HepG2 (cell line): Measurements from ENCODE around the gene ZIM2. TPM values are rescaled to one million over a fixed set of nuclear protein-coding genes. Genes with fewer than 3 reads are reported as not detected.
A peak's percentile ranks its signal among the peaks of the same experiment; 100 is the strongest.

ENCODE experiments used
- ATAC-seq: fragments of 200-7000 bp; cut with Tn5 transposase; 3 replicates; pipeline ENCODE4 v1.9.1; 2020; ENCODE audit warnings: mild to moderate bottlenecking, moderate library complexity
- BruUV-seq: library from RNA; stranded (reverse); fragments of 400-500 nt; replicated peaks from 2 replicates; lab custom pipeline; 2021; lab: Mats Ljungman, UMichigan
- CTCF ChIA-PET: fragments of 300-600 bp; formaldehyde crosslinking; extraction: SDS; loops from one replicate; lab custom pipeline; 2021; ENCODE audit warnings: low total read pairs, inconsistent platforms, low intra/inter-chr PET ratio; lab: Yijun Ruan, JAX
- POLR2A ChIA-PET: fragments of 350-600 bp; sonication (Branson Sonifier 250); formaldehyde crosslinking; loops from one replicate; lab custom pipeline; 2020; ENCODE audit warnings: antibody characterized with exemption, inconsistent platforms; lab: Yijun Ruan, JAX
- DNase-seq: peaks from one replicate; pipeline ENCODE4 v3.0.0-alpha.2; 2015; ENCODE audit warnings: low spot score
- FAIRE-seq: peaks from 3 replicates; lab custom pipeline; 2011; peaks lifted over from hg19 to GRCh38; lab: Jason Lieb, UNC
- H2AFZ ChIP-seq: one replicate; pipeline ENCODE4 v1.6.1; 2011; ENCODE audit warnings: low read length, inconsistent platforms
- H3K27ac ChIP-seq: fragments of 300-600 bp; 3 replicates; pipeline ENCODE4 v1.8.0; 2011; ENCODE audit warnings: mixed run types, mild to moderate bottlenecking, mixed read lengths, low read length, inconsistent platforms; ENCODE audit not compliant: insufficient read depth; ENCODE audit errors: extremely low read length
- H3K27me3 ChIP-seq, 2 experiments: fragments of 200-600 bp in 1 of 2; 2 replicates in 1 of 2; 3 replicates in 1 of 2; pipeline versions ENCODE4 v1.6.0 to v1.8.0; 2011; ENCODE audit warnings: low read length in 2 of 2, mild to moderate bottlenecking in 2 of 2, moderate library complexity in 2 of 2, inconsistent platforms in 1 of 2; ENCODE audit not compliant: insufficient read depth in 2 of 2, control insufficient read depth in 1 of 2
- H3K36me3 ChIP-seq, 2 experiments: fragments of 200-600 bp in 1 of 2; replicated peaks in 1 of 2; 2 replicates in 1 of 2; 3 replicates in 1 of 2; pipeline versions ENCODE4 v1.5.1 to v1.8.0; 2011; ENCODE audit warnings: low read length in 2 of 2, inconsistent platforms in 1 of 2; ENCODE audit not compliant: insufficient read depth in 2 of 2, control insufficient read depth in 1 of 2
- H3K4me1 ChIP-seq: 2 replicates; pipeline ENCODE4 v1.5.1; 2012; ENCODE audit warnings: low read length, inconsistent platforms; ENCODE audit not compliant: insufficient read depth
- H3K4me2 ChIP-seq: 2 replicates; pipeline ENCODE4 v1.6.0; 2011; ENCODE audit warnings: low read depth, low read length, inconsistent platforms
- H3K4me3 ChIP-seq, 3 experiments: fragments of 200-600 bp in 1 of 3; sonication (generic), shearing (Covaris generic) in 1 of 3; replicated peaks in 1 of 3; 2 replicates each; pipeline ENCODE4 v1.5.1; 2011 to 2016; ENCODE audit warnings: low read length in 3 of 3, inconsistent platforms in 2 of 3, low read depth in 2 of 3, mild to moderate bottlenecking in 2 of 3, control low read depth in 1 of 3, mixed read lengths in 1 of 3; ENCODE audit not compliant: insufficient read depth in 1 of 3
- H3K79me2 ChIP-seq: one replicate; pipeline ENCODE4 v1.6.1; 2011; ENCODE audit warnings: low read length, inconsistent platforms; ENCODE audit not compliant: insufficient read depth
- H3K9ac ChIP-seq: 2 replicates; pipeline ENCODE4 v1.6.0; 2011; ENCODE audit warnings: mild to moderate bottlenecking, low read depth, low read length, inconsistent platforms; ENCODE audit not compliant: insufficient read depth
- H3K9me3 ChIP-seq: 2 replicates; pipeline ENCODE4 v1.5.1; 2012; ENCODE audit warnings: mild to moderate bottlenecking, low read length
- H4K20me1 ChIP-seq: 2 replicates; pipeline ENCODE4 v1.6.0; 2011; ENCODE audit warnings: inconsistent platforms, mild to moderate bottlenecking, low read length, moderate library complexity; ENCODE audit not compliant: insufficient read depth
- CBX1 ChIP-seq: IDR thresholded peaks from one replicate; pipeline ENCODE4 v1.6.1; 2016; ENCODE audit warnings: antibody characterized with exemption, low read depth
- CEBPG ChIP-seq: IDR thresholded peaks from 2 replicates; pipeline ENCODE4 v1.6.1; 2016
- DPF2 ChIP-seq: sonication (generic); formaldehyde crosslinking; IDR thresholded peaks from 2 replicates; pipeline ENCODE4 v1.4.0; 2020; ENCODE audit warnings: mild to moderate bottlenecking, low read depth, missing genetic modification reagents, borderline replicate concordance
- FOXA3 ChIP-seq: IDR thresholded peaks from 2 replicates; pipeline ENCODE4 v1.6.1; 2016; ENCODE audit warnings: missing genetic modification reagents, missing compliant biosample characterization
- GATA4 ChIP-seq: sonication (generic); IDR thresholded peaks from 2 replicates; pipeline ENCODE4 v1.6.1; 2016; ENCODE audit warnings: antibody characterized with exemption, low read depth, borderline replicate concordance
- JARID2 ChIP-seq: sonication (generic); formaldehyde crosslinking; IDR thresholded peaks from 2 replicates; pipeline ENCODE4 v1.8.1; 2023; ENCODE audit warnings: missing genetic modification reagents, inconsistent platforms; ENCODE audit not compliant: insufficient replicate concordance
- NBN ChIP-seq: fragments of 450-650 bp; conservative IDR thresholded peaks from 2 replicates; pipeline ENCODE4 v1.6.1; 2017
- NFE2L1 ChIP-seq: sonication (generic); formaldehyde crosslinking; IDR thresholded peaks from 2 replicates; pipeline ENCODE4 v1.4.0; 2020; ENCODE audit warnings: missing genetic modification reagents, mild to moderate bottlenecking, borderline replicate concordance
- NFE2L2 ChIP-seq: fragments of 150-350 bp; IDR thresholded peaks from 2 replicates; pipeline ENCODE4 v1.6.1; 2014; ENCODE audit warnings: low read length
- NPAS2 ChIP-seq: sonication (generic); formaldehyde crosslinking; IDR thresholded peaks from 2 replicates; pipeline ENCODE4 v1.8.0; 2022; ENCODE audit warnings: mild to moderate bottlenecking, missing genetic modification reagents, borderline replicate concordance
- PHF5A ChIP-seq: IDR thresholded peaks from one replicate; pipeline ENCODE4 v1.6.1; 2018; ENCODE audit warnings: low read depth, missing genetic modification reagents; ENCODE audit not compliant: unreplicated experiment
- RAD21 ChIP-seq: fragments of 450-650 bp; formaldehyde crosslinking; IDR thresholded peaks from 2 replicates; pipeline ENCODE4 v1.5.0; 2020; ENCODE audit warnings: mild to moderate bottlenecking
- SAFB2 ChIP-seq: sonication (generic); formaldehyde crosslinking; IDR thresholded peaks from 2 replicates; pipeline ENCODE4 v1.5.1; 2020; ENCODE audit warnings: missing genetic modification reagents, low read depth, mild to moderate bottlenecking, borderline replicate concordance
- SMC3 ChIP-seq: IDR thresholded peaks from 2 replicates; pipeline ENCODE4 v1.6.1; 2011; ENCODE audit warnings: low read length, improper control_type of control experiment
- SOX13 ChIP-seq, 3 experiments: fragments of 450-650 bp in 1 of 3; sonication (generic) in 1 of 3; formaldehyde crosslinking in 1 of 3; IDR thresholded peaks in 2 of 3; conservative IDR thresholded peaks in 1 of 3; 2 replicates each; pipeline versions ENCODE4 v1.5.0 to v1.6.1; 2016 to 2020; ENCODE audit warnings: antibody characterized with exemption in 1 of 3, mild to moderate bottlenecking in 1 of 3, missing compliant biosample characterization in 1 of 3, missing genetic modification reagents in 1 of 3, moderate library complexity in 1 of 3
- STAG1 ChIP-seq: sonication (generic); formaldehyde crosslinking; IDR thresholded peaks from 2 replicates; pipeline ENCODE4 v1.4.0; 2020; ENCODE audit warnings: missing genetic modification reagents
- STAT5B ChIP-seq: sonication (generic); formaldehyde crosslinking; IDR thresholded peaks from 2 replicates; pipeline ENCODE4 v1.4.0; 2020; ENCODE audit warnings: missing genetic modification reagents
- ZC3H4 ChIP-seq: sonication (generic); formaldehyde crosslinking; IDR thresholded peaks from 2 replicates; pipeline ENCODE4 v1.4.0; 2020; ENCODE audit warnings: missing genetic modification reagents, borderline replicate concordance
- ZNF143 ChIP-seq: sonication (generic); formaldehyde crosslinking; IDR thresholded peaks from 2 replicates; pipeline ENCODE4 v1.4.0; 2020; ENCODE audit warnings: missing genetic modification reagents
- ZNF362 ChIP-seq: sonication (generic); formaldehyde crosslinking; IDR thresholded peaks from 2 replicates; pipeline ENCODE4 v1.4.0; 2020; ENCODE audit warnings: missing genetic modification reagents, mild to moderate bottlenecking, borderline replicate concordance
- ZNF432 ChIP-seq: sonication (generic); formaldehyde crosslinking; IDR thresholded peaks from 2 replicates; pipeline ENCODE4 v1.5.0; 2020; ENCODE audit warnings: missing genetic modification reagents, mild to moderate bottlenecking, borderline replicate concordance
- ZNF75D ChIP-seq: sonication (generic); formaldehyde crosslinking; IDR thresholded peaks from 2 replicates; pipeline ENCODE4 v1.8.1; 2023; ENCODE audit warnings: missing genetic modification reagents, mild to moderate bottlenecking, borderline replicate concordance
- ZSCAN9 ChIP-seq: IDR thresholded peaks from 2 replicates; pipeline ENCODE4 v1.6.1; 2016; ENCODE audit warnings: borderline replicate concordance
- whole genome bisulfite sequencing: methylation state at CpG from one replicate; pipeline ENCODE4 v1.1.6; 2017; ENCODE audit warnings: low lambda C conversion rate; 5-methylcytosine and 5-hydroxymethylcytosine counted together
- in situ Hi-C: cut with HindIII; loops from 2 replicates; pipeline ENCODE4 v1.10.0; 2017; ENCODE audit warnings: low pct_unique_long_range_greater_than_20kb; ENCODE audit not compliant: extremely low pct_ligation_motif_present
- intact Hi-C: fragments of 100-400 bp; cut with micrococcal nuclease; formaldehyde crosslinking; loops from one replicate; pipeline ENCODE4 v1.10.0; 2022; ENCODE audit not compliant: unreplicated experiment
- polyA plus RNA-seq, 8 experiments: library from polyadenylated mRNA; depleted of rRNA in 3 of 8; stranded (reverse) in 7 of 8; unstranded in 1 of 8; fragments of >200 nt; fragmentation: Illumina TruSeq in 4 of 8; extraction: Trizol in 4 of 8; gene quantifications; 2 replicates each; pipeline versions ENCODE4 v1.2.1 to v1.2.3, GENCODE V29; 2011 to 2016; ENCODE audit warnings: low read depth in 4 of 8, missing spikeins in 1 of 8, mixed read lengths in 1 of 8; ENCODE audit not compliant: insufficient read depth in 1 of 8
- total RNA-seq, 5 experiments: library from RNA; depleted of rRNA; stranded (reverse); fragments of >200 nt; fragmentation: Illumina TruSeq; extraction: Trizol; gene quantifications; 2 replicates each; pipeline ENCODE4 v1.2.3, GENCODE V29; 2016; ENCODE audit warnings: low read depth in 1 of 5
- TF ChIP-seq, protein P1 (sequence below): sonication (generic); formaldehyde crosslinking; IDR thresholded peaks from 2 replicates; pipeline ENCODE4 v1.5.0; 2020; ENCODE audit warnings: mild to moderate bottlenecking, missing genetic modification reagents, moderate library complexity

Gene ZIM2
- total and polyA plus RNA-seq, 2 of the 13 experiments (the other 11 are each of a cell fraction or from before 2014, with no cell fraction given) = 7.2 to 10.3 TPM

DNA sequence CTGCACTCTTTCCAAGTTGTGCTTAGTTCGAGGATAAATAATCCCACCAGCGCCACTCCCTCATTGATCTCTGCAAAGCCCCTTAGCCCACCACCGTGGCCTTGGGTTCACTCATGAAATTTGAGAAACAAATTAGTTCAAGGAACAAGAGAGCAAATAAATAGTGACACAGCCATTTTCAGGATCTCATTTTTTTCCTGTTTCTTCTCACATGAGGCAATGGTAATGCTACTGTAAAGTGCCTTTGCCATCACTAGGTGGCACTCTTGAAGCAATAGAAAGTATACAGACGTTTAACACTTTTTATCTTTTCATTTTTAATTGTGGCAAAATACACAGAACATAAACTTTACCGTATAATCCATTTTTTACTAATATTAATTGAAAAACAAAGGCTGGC lies 92.1 kb downstream of the ZIM2 start:
- H3K27me3 ChIP-seq = peaks cover 0 to 5% of the 10 kb centered on the region in 2 experiments; a peak in 1 of 5 replicates
- H3K9ac ChIP-seq = no peak overlapping the region
- CTCF ChIA-PET = interaction anchor here (1.0 to 3.5 kb wide), 2 partner anchors 321 to 350 kb away, joined by 3 to 19 read pairs; no protein-coding TSS in a partner anchor
- ATAC-seq = peak; percentile 51; the same call in 1 of the 3 replicates
- H3K4me2 ChIP-seq = peak overlapping the region; percentile 48
- H3K79me2 ChIP-seq = no peaks in the 10 kb centered on the region
- in situ Hi-C loops (loop anchor here (5.0 kb wide), 1 partner anchor 349 kb away; no protein-coding TSS in a partner anchor), intact Hi-C loops (loop anchor here (1.0 kb wide), 1 partner anchor 351 kb away; no protein-coding TSS in a partner anchor)
- 5% methylated on average over 5 of the region's 5 CpGs for WGBS
- H3K4me1 ChIP-seq = peaks cover 40% of the 10 kb centered on the region
- POLR2A ChIA-PET = interaction anchor here (0.6 kb wide), 1 partner anchor 321 kb away, joined by 3 read pairs; no protein-coding TSS in a partner anchor
- no peaks in the 10 kb centered on the region for H3K9me3 ChIP-seq
- no TSS peak for BruUV-seq
- H3K27ac ChIP-seq = no peak overlapping the region
- peak; percentile 47 for DNase-seq
- H2AFZ ChIP-seq = peak overlapping the region; percentile 44
- H3K36me3 ChIP-seq = no peaks in the 10 kb centered on the region
- no peaks in the 10 kb centered on the region for H4K20me1 ChIP-seq
- peak; percentile 36 for FAIRE-seq
- H3K4me3 ChIP-seq = no peak overlapping the region
- no peak for TF ChIP-seq NBN
- peak; percentile 25; the same call in 1 of the 2 replicates for TF ChIP-seq NFE2L2
- no peak for TF ChIP-seq NFE2L1 (CRISPR knock-in tag)
- no peak for TF ChIP-seq PHF5A (CRISPR knock-in tag)
- no peak for TF ChIP-seq DPF2 (CRISPR knock-in tag)
- peak; percentile 35; the same call in 1 of the 2 replicates for TF ChIP-seq CEBPG (CRISPR knock-in tag)
- no peak for TF ChIP-seq ZSCAN9 (CRISPR knock-in tag)
- no peak for TF ChIP-seq SAFB2 (CRISPR knock-in tag)
- no peak for TF ChIP-seq ZNF75D (CRISPR knock-in tag)
- peak; percentile 28; the same call in 1 of the 2 replicates for TF ChIP-seq FOXA3 (CRISPR knock-in tag)
- TF ChIP-seq STAT5B (CRISPR knock-in tag) = no peak
- TF ChIP-seq, protein P1, sequence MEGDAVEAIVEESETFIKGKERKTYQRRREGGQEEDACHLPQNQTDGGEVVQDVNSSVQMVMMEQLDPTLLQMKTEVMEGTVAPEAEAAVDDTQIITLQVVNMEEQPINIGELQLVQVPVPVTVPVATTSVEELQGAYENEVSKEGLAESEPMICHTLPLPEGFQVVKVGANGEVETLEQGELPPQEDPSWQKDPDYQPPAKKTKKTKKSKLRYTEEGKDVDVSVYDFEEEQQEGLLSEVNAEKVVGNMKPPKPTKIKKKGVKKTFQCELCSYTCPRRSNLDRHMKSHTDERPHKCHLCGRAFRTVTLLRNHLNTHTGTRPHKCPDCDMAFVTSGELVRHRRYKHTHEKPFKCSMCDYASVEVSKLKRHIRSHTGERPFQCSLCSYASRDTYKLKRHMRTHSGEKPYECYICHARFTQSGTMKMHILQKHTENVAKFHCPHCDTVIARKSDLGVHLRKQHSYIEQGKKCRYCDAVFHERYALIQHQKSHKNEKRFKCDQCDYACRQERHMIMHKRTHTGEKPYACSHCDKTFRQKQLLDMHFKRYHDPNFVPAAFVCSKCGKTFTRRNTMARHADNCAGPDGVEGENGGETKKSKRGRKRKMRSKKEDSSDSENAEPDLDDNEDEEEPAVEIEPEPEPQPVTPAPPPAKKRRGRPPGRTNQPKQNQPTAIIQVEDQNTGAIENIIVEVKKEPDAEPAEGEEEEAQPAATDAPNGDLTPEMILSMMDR (CRISPR knock-in tag) = peak; percentile 71
- TF ChIP-seq GATA4 = no peak
- TF ChIP-seq CBX1 = no peak
- peak; percentile 81 for TF ChIP-seq STAG1 (CRISPR knock-in tag)
- peak; percentile 79 for TF ChIP-seq SMC3
- no peak for TF ChIP-seq ZNF143 (CRISPR knock-in tag)
- peak; percentile 34; the same call in 1 of the 2 replicates for TF ChIP-seq ZNF362 (CRISPR knock-in tag)
- no peak for TF ChIP-seq JARID2
- TF ChIP-seq SOX13 (IDR thresholded peaks at IDR 0.05) = no peak
- no peak for TF ChIP-seq SOX13 (CRISPR knock-in tag; conservative IDR thresholded peaks at IDR 0.05 in 1 of 2, IDR thresholded peaks at IDR 0.05 in 1 of 2)
- no peak for TF ChIP-seq ZNF432 (CRISPR knock-in tag)
- peak; percentile 52; the same call in 1 of the 2 replicates for TF ChIP-seq RAD21
- no peak for TF ChIP-seq ZC3H4 (CRISPR knock-in tag)
- TF ChIP-seq NPAS2 (CRISPR knock-in tag) = no peak
